Panc1 (cell line): Measurements from ENCODE around the gene GTPBP10. TPM values are rescaled to one million over a fixed set of nuclear protein-coding genes. Genes with fewer than 3 reads are reported as not detected.

Experiments
- ATAC-seq: fragments of 200-7000 bp; cut with Tn5 transposase; 2 replicates; pipeline ENCODE4 v1.9.1; 2020; ENCODE audit warnings: mild to moderate bottlenecking, moderate library complexity
- BruUV-seq: library from RNA; stranded (reverse); fragments of 400-500 nt; replicated peaks from 2 replicates; lab custom pipeline; 2021; lab: Mats Ljungman, UMichigan
- CTCF ChIA-PET: fragments of 300-600 bp; sonication (Branson Sonifier 250); formaldehyde crosslinking; loops from one replicate; lab custom pipeline; 2022; ENCODE audit warnings: antibody characterized with exemption; lab: Charles Lee
- POLR2A ChIA-PET: fragments of 300-600 bp; sonication (Branson Sonifier 250); formaldehyde crosslinking; loops from one replicate; lab custom pipeline; 2022; ENCODE audit warnings: antibody characterized with exemption; lab: Charles Lee
- DNase-seq: peaks from one replicate; pipeline ENCODE4 v3.0.0-alpha.2; 2010; ENCODE audit warnings: low read depth, low spot score
- H3K27ac ChIP-seq: 2 replicates; pipeline ENCODE4 v1.5.1; 2011; ENCODE audit warnings: mild to moderate bottlenecking, low read length, inconsistent platforms
- H3K27me3 ChIP-seq: fragments of 200-500 bp; sonication (Bioruptor generic); 2 replicates; pipeline ENCODE4 v1.6.0; 2014; ENCODE audit warnings: low read length, inconsistent platforms; ENCODE audit not compliant: control insufficient read depth, insufficient read depth
- H3K36me3 ChIP-seq: fragments of 200-500 bp; sonication (Bioruptor generic); 2 replicates; pipeline ENCODE4 v1.5.1; 2014; ENCODE audit warnings: inconsistent platforms, mild to moderate bottlenecking, low read length, moderate library complexity; ENCODE audit not compliant: control insufficient read depth, insufficient read depth
- H3K4me1 ChIP-seq: 2 replicates; pipeline ENCODE4 v1.5.1; 2011; ENCODE audit warnings: inconsistent platforms, mild to moderate bottlenecking, low read length, moderate library complexity; ENCODE audit not compliant: control insufficient read depth, insufficient read depth
- H3K4me3 ChIP-seq, 2 experiments: 2 replicates each; pipeline ENCODE4 v1.5.1; 2011 to 2012; ENCODE audit warnings: low read depth in 2 of 2, low read length in 2 of 2, mild to moderate bottlenecking in 2 of 2, inconsistent platforms in 1 of 2, moderate library complexity in 1 of 2
- H3K9me3 ChIP-seq: fragments of 200-500 bp; sonication (Bioruptor generic); 2 replicates; pipeline ENCODE4 v1.5.1; 2014; ENCODE audit warnings: low read depth, mild to moderate bottlenecking, inconsistent platforms, low read length, moderate library complexity; ENCODE audit not compliant: control insufficient read depth, insufficient read depth
- POLR2AphosphoS5 ChIP-seq: IDR thresholded peaks from 2 replicates; pipeline ENCODE4 v1.6.1; 2012; ENCODE audit warnings: mild to moderate bottlenecking, low read depth, low read length, moderate library complexity
- SIN3A ChIP-seq: IDR thresholded peaks from 2 replicates; pipeline ENCODE4 v1.6.1; 2012; ENCODE audit warnings: low read depth, mild to moderate bottlenecking, low read length, moderate library complexity, borderline replicate concordance; ENCODE audit not compliant: insufficient read depth
- TCF7L2 ChIP-seq: IDR thresholded peaks from 2 replicates; pipeline ENCODE4 v1.6.1; 2011; ENCODE audit warnings: mild to moderate bottlenecking, low read depth, low read length, inconsistent platforms
- in situ Hi-C: cut with HindIII; loops from 2 replicates; pipeline ENCODE4 v1.10.0; 2016; ENCODE audit warnings: low sequenced_read_pairs, low pct_unique_long_range_greater_than_20kb
- intact Hi-C: fragments of 100-400 bp; cut with micrococcal nuclease; formaldehyde crosslinking; loops from one replicate; pipeline ENCODE4 v1.10.0; 2022; ENCODE audit not compliant: unreplicated experiment
- total RNA-seq: library from RNA; stranded (reverse); gene quantifications from one replicate; pipeline ENCODE4 v1.2.1, GENCODE V29; 2021; ENCODE audit not compliant: unreplicated experiment
- TF ChIP-seq, protein P1 (sequence below): fragments of 450-650 bp; IDR thresholded peaks from 2 replicates; pipeline ENCODE4 v1.5.1; 2017; ENCODE audit warnings: mild to moderate bottlenecking
- TF ChIP-seq, protein P2 (sequence below), 2 experiments: IDR thresholded peaks; 2 replicates each; pipeline ENCODE4 v1.6.1; 2011 to 2012; ENCODE audit warnings: low read depth in 2 of 2, control low read depth in 1 of 2, low read length in 1 of 2, mild to moderate bottlenecking in 1 of 2, moderate library complexity in 1 of 2; ENCODE audit not compliant: insufficient read depth in 1 of 2

Gene GTPBP10
- total RNA-seq, 1 experiment from 2014 or later, result 23.7 TPM

- in situ Hi-C loops (no loop called here), intact Hi-C loops (no loop called here)
- ATAC-seq (no peak), DNase-seq (no peak)
- H3K4me3 ChIP-seq, result no peak overlapping the region
- no TSS peak for BruUV-seq
- no peaks in the 10 kb centered on the region for H3K4me1 ChIP-seq
- ChIA-PET POLR2A (no interaction called here), CTCF (no interaction called here)
- no peaks in the 10 kb centered on the region for H3K36me3 ChIP-seq
- H3K9me3 ChIP-seq, result no peaks in the 10 kb centered on the region
- H3K27ac ChIP-seq, result no peak overlapping the region
- no peaks in the 10 kb centered on the region for H3K27me3 ChIP-seq
- TF ChIP-seq TCF7L2 (no peak), SIN3A (no peak), POLR2AphosphoS5 (no peak)
- TF ChIP-seq, protein P1, sequence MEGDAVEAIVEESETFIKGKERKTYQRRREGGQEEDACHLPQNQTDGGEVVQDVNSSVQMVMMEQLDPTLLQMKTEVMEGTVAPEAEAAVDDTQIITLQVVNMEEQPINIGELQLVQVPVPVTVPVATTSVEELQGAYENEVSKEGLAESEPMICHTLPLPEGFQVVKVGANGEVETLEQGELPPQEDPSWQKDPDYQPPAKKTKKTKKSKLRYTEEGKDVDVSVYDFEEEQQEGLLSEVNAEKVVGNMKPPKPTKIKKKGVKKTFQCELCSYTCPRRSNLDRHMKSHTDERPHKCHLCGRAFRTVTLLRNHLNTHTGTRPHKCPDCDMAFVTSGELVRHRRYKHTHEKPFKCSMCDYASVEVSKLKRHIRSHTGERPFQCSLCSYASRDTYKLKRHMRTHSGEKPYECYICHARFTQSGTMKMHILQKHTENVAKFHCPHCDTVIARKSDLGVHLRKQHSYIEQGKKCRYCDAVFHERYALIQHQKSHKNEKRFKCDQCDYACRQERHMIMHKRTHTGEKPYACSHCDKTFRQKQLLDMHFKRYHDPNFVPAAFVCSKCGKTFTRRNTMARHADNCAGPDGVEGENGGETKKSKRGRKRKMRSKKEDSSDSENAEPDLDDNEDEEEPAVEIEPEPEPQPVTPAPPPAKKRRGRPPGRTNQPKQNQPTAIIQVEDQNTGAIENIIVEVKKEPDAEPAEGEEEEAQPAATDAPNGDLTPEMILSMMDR, result no peak
- TF ChIP-seq, protein P2, sequence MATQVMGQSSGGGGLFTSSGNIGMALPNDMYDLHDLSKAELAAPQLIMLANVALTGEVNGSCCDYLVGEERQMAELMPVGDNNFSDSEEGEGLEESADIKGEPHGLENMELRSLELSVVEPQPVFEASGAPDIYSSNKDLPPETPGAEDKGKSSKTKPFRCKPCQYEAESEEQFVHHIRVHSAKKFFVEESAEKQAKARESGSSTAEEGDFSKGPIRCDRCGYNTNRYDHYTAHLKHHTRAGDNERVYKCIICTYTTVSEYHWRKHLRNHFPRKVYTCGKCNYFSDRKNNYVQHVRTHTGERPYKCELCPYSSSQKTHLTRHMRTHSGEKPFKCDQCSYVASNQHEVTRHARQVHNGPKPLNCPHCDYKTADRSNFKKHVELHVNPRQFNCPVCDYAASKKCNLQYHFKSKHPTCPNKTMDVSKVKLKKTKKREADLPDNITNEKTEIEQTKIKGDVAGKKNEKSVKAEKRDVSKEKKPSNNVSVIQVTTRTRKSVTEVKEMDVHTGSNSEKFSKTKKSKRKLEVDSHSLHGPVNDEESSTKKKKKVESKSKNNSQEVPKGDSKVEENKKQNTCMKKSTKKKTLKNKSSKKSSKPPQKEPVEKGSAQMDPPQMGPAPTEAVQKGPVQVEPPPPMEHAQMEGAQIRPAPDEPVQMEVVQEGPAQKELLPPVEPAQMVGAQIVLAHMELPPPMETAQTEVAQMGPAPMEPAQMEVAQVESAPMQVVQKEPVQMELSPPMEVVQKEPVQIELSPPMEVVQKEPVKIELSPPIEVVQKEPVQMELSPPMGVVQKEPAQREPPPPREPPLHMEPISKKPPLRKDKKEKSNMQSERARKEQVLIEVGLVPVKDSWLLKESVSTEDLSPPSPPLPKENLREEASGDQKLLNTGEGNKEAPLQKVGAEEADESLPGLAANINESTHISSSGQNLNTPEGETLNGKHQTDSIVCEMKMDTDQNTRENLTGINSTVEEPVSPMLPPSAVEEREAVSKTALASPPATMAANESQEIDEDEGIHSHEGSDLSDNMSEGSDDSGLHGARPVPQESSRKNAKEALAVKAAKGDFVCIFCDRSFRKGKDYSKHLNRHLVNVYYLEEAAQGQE (IDR thresholded peaks at IDR 0.05; ENCODE audit: insufficient read depth in 1 of 2, low read depth in 2 of 2, low read length in 1 of 2), result no peak
Observed at GRCh38 chr7:90430614-90431460, 84.3 kb downstream of the GTPBP10 start.

DNA sequence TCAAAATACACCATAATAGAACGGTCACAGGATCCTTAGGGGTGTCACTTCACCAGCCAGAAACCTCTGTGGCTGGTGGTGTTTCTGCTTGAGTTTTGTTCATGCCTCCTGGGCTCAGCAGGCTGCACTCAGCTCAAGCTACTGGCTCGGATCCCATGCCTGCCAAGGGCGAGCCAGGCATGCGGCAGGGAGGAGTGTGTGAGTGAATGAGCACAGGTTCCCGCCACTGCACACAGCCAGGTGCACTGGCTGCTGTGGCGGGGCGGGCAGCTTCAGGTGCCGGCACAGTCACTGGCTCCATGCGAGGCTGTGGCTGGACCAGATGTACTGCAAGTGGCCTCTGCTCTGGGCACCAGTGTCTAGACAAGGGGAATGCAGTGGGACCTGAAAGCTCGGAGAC, 86.2 kb downstream of the GTPBP10 start:
- no TSS peak for BruUV-seq
- TF ChIP-seq, protein P1, result no peak
- TF ChIP-seq SIN3A (no peak), POLR2AphosphoS5 (no peak), TCF7L2 (no peak)
- TF ChIP-seq, protein P2 (IDR thresholded peaks at IDR 0.05; ENCODE audit: insufficient read depth in 1 of 2, low read depth in 2 of 2, low read length in 1 of 2), result no peak
- H3K27ac ChIP-seq, result no peak overlapping the region

More for the DNA sequence above, 86.2 kb downstream of the GTPBP10 start:
- H3K36me3 ChIP-seq, result no peaks in the 10 kb centered on the region
- no peak for DNase-seq
- intact Hi-C loops (no loop called here), in situ Hi-C loops (no loop called here)
- H3K4me3 ChIP-seq, result no peak overlapping the region
- H3K9me3 ChIP-seq, result no peaks in the 10 kb centered on the region
- ChIA-PET POLR2A (no interaction called here), CTCF (no interaction called here)
- no peaks in the 10 kb centered on the region for H3K4me1 ChIP-seq
- ATAC-seq, result no peak
- no peaks in the 10 kb centered on the region for H3K27me3 ChIP-seq
